ENCODE data around the gene KLF17.
"Not testable (repeated sequence)": the region's sequence is repeated elsewhere in the genome, so short reads cannot be mapped to it uniquely, and the experiment has no call there.

KLF17 gene

DNA sequence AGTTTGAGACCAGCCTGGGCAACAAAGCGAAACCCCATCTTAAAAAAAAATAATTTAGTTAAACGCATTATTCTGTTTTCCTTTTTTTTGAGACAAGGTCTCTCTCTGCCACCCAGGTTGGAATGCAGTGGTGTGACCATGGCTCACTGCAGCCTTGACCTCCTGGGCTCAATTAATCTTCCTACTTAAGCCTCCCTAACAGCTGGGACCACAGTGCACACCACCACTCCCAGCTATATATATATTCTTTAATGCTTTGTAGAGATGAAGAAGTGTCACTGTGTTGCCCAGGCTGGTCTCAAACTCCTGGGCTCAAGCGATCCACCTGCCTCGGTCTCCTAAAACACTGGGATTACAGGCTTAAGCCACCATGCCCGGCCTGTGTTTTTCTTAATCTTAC is 7.7 kb upstream of the KLF17 start:
- no peak for DNase-seq

DNA sequence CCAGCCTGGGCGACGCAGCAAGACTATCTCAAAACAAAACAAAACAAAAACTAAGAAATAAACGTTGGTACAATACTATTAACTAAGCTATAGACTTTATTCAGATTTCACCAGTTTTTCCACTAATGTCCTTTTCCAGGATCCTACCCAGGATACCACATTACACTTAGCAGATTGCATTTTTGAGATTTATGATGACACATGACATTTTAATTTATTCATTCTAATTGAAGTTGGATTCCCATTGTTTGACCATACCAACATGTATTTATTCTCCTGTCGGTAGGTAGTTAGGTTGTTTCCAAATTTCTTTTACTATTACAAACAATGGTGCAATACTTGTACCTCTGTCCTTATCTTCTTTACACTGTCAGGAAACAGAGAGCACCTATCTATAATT is 6.8 kb upstream of the KLF17 start:
- no peak for DNase-seq

DNA sequence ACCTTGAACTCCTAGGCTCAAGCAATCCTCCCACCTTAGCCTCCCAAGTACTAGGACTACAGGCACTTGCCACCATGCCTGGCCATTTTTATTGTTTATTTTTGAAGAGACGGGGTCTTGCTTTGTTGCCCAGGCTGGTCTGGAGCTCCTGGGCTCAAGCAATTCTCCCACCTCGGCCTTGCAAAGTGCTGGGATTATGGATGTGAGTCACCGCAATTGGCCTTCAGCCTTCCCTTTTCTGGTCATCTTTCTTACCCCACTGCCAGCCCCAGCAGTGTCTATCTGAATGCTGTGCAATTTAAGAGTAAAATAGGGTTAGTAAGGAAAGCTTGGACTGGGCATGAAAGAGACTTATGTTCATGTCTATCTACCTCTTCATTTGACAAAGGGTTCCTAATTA is 6.1 kb upstream of the KLF17 start:
- DNase-seq: no peak

DNA sequence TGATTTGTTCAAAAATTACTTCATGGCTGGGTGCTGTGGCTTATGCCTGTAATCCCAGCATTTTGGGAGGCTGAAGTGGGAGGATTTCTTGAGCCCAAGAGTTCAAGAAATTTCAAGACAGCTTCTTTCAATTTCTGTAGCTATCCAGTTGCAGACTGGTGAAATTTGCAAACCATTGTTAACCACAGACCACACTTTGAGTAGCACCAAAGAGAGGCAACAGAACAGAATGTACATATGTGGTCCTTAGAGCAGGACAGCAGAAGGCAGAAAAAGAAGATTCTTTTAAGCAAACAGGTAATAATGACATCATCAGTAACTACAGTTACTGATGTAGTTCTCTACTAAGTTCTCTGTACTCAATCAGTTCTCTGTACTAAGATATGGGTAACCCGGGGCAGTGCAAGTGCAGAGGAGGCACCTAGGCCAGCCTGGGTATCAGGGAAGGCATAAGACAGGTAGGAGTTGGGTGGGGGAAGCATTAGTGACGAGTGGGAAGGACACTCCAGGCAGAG is 5.5 kb upstream of the KLF17 start:
- no peak for DNase-seq

DNA sequence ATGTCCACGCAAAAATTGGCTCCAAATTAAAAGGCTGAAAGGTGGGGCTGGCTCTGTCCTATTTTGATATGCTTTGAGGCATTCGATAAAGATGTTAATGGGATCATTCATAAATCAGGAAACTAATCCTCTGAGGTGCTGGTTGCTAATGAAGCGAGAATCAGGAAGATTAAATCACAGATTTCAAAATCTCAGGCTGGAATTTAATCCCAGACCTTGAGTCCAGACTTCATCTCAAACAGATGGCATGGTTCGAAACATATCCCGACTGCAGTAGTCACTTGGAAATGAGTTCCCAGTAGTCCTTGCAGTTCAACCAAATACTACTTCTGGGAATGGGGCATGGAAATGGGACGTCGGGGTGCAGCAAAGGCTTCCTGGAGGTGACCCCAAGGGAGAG is 4.5 kb upstream of the KLF17 start:
- DNase-seq: no peak

DNA sequence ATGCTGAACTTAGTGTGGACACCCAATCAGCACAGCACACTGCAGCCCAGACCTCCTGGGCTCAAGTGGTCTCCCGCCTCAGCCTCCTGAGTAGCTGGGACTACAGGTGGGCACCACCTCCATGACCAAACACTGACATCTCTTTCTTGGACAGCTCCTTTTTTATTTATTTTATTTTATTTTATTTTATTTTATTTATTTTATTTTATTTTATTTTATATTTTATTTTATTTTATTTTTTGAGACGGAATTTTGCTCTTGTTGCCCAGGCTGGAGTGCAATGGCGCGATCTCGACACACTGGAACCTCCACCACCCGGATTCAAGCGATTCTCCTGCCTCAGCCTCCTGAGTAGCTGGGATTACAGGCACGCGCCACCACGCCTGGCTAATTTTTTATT is 1.3 kb upstream of the KLF17 start:
- DNase-seq: not testable (repeated sequence)

DNA sequence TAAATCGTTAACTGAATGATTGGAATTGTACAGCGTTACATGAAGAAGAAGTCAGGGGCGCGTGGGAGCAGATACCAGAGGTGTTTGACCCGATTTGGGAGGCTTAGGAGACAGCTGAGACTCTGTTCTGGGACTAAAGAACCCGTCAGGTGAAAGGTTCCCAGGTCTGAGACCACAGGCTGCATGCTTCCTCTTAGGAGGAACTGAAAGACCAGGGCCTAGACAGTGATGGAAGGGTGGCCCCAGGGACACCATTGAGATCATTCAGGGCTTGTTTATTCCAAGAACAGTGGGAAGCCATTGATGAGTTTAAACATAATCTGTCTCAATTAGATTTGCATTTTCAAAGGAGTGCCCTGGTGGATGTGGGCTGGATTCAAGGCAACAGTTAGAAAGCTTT is 904 bp downstream of the KLF17 start:
- no peak for DNase-seq

DNA sequence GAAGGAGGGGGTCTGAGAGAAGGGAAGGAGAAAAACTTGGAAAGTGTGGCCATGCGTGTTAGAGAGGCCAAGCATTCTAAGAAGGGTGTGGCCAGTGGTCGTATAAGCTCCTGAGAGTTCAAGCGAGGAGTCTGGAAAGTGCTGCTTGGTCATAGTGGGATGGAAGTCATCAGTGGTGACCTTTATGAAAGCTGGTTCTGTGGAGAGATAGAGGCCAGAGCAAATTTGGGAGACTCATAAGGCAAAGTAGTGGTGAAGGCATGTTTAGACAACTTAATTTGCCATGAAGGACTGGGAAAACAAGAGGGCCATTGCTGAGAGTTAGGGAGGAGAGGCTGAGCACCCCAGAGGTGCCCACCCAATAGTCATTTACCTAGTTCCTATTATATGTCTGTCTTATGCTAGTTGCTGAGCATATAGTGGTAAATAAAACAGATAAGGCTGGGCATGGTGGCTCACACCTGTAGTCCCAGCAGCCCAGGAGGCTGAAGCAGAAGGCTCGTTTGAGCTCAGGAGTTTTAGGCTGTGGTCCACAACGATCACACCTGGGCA is 1.9 kb downstream of the KLF17 start:
- no peak for DNase-seq

DNA sequence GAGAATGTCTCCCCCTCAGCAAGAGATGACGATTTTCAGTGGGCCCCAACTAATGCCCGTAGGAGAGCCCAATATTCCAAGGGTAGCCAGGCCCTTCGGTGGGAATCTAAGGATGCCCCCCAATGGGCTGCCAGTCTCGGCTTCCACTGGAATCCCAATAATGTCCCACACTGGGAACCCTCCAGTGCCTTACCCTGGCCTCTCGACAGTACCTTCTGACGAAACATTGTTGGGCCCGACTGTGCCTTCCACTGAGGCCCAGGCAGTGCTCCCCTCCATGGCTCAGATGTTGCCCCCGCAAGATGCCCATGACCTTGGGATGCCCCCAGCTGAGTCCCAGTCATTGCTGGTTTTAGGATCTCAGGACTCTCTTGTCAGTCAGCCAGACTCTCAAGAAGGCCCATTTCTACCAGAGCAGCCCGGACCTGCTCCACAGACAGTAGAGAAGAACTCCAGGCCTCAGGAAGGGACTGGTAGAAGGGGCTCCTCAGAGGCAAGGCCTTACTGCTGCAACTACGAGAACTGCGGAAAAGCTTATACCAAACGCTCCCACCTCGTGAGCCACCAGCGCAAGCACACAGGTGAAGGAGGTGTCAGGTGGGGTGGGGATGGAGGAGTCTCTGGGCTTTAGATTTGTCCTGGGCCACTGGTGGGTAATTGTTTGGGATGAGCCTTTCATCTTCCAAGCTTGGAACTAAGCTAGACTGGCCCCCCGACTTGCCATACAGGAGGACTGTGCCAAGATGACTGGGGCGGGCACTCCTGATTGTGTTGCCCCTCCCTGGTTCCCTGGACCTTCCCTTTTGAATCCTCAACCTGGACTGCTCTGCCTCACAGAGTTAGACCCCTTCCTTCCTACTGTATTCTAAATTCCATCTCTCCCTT is 11.2 kb downstream of the KLF17 start:
- DNase-seq: no peak

DNA sequence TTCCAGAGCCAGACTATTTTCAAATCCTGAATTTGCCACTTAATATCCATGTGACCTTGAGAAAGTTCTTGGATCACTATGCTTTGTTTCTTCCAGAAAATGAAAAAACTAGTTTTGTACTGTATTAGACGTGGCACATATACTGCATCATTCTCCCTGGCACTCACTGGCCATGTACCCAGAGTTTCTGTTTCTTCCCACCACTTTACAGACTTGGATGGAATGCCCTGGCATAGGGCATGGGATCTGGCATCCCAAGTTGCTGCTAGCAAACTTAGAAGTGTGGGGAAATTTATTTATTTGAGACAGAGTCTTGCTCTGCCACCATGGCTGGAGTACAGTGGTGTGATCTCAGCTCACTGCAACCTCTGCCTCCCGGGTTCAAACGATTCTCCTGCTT is 12.8 kb downstream of the KLF17 start:
- DNase-seq: no peak

DNA sequence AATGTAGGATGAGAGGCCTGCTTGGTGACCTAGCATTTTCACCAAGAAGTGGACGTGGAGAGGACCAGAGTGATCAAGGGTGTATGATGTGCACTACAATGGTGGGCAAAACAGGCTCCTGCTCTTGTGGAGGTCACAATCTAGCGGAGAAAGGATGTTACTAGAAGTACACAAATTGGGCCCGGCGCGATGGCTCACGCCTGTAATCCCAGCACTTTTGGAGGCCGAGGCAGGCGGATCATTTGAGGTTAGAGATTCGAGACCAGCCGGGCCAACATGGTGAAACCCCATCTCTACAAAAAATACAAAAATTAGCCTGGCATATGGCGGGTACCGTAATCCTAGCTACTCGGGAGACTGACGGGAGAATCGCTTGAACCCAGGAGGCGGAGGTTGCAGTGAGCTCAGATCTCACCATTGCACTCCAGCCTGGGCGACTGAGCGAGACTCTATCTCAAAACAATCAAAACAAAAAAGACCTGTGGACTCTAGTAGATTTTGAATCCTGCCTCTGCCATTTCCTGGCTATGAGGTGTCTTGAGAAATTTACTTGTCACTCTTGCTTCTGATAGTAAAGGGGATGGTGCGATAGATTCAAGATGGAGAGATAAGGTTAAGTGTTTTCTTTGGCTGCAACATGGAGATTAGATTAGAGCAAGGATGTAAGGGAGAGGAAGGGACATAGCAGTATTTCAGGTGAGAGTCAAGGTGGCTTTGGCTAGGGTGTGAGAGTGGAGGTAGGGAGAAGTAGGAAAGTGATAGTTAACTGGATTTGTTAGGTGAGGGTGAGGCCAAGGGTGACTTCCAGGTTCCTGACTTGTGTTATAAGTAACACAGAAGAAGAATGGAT is 15.7 kb downstream of the KLF17 start:
- no peak for DNase-seq

DNA sequence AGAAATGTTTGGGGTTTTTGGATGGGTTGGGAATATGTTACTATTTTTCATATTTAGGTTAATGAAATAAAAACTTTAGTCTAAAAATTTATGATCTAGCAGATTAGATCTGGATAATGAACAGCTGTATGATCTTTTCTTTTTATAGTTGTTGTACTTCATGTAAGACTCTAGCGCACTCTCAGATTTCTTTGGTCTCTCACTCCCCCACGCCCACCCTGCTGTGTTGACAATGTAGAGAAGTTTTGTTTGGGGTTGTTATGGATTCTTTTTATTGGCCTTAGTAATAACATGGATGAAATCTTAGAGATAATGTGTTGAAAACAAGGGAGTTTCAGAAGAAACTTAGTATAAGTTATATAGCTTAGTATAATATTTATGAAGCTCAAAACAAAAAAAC is 17.3 kb downstream of the KLF17 start:
- DNase-seq: no peak

DNA sequence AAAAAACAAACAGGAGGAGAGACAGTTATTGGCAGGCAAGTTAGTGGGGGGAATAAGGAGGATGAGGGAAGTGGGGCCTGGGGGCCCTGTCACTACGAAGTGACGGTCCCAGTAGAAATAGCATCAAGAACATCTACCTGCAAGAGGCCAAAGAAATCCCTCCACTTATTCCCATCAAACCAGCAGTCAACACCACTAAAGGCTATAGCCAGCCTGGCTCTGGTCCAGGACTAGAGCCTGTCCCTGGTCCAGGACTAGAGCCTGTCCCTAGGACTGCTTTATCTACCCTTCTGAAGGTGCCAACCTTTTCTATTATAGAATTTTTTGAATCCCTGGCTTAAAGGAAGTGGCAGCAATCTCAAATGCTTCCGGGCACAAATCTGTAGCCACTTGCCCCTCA is 19.6 kb downstream of the KLF17 start:
- DNase-seq: no peak

DNA sequence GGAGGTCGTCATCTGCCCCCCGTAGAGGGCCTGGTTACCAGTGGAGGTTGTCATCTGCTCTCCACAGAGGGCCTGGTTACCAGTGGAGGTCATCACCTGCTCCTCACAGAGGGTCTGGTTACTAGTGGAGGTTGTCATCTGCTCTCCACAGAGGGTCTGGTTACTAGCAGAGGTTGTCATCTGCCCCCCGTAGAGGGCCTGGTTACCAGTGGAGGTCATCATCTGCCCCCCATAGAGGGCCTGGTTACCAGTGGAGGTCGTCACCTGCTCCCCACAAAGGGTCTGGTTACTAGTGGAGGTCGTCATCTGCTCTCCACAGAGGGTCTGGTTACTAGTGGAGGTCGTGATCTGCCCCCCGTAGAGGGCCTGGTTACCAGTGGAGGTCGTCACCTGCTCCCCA is 20.9 kb downstream of the KLF17 start:
- not testable (repeated sequence) for DNase-seq

DNA sequence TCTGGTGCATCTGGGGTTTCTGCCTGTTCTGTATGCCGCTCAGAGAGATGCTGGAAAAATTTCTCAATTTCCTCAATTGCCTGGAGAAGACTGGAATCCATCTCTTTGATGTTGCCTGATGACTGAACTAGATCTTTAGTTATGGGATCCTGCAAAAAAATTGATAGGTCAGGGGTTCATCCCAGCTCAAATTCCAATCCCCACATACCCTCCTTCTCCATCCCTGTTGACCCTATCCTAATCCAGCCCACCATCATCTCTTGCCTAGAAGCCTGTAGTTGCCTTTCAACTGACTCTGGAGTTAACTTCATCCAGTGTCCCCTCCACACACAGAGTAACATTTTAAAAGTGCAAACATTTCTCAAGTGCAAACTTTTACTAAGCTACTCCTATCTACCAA is 22.9 kb downstream of the KLF17 start, which contains the start of gene KLF18:
Gene KLF18 (minus strand): TSS at position 101 of the 400 bp plus-strand sequence. CDS start 0 bp downstream, at position 101.
- no peak for DNase-seq

DNA sequence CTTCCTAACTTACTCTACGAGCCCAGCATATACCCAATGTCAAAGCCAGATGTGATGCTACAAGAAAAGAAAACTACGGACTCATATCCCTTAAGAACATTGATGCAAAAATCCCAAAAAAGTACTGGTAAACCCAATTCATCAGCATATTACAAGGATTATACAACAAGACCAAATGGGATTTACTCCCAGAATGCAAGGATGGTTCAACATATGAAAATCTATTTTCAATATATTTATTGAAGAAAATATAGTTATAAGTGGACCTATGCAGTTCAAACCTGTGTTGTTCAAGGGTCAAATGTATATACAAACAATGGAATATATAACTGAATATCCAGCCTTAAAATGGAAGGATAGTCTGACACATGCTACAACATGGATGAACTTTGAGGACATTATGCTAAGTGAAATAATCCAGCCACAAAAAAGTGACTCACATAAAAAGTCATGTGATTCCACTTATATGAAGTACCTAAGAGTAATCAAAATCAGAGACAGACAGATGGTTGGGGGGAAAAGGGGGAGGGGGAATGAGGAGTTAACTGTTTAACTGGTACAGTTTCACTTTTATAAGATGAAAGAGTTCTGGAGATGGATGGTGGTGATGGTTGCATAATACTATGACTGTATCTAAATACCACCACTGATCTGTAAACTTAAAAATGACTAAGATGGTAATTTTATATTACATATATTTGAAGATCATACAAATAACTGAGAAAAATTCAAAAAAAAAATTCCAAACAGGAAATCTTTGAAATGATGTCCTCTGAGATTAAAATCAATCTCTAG is 26.5 kb downstream of the KLF17 start:
- no peak for DNase-seq

DNA sequence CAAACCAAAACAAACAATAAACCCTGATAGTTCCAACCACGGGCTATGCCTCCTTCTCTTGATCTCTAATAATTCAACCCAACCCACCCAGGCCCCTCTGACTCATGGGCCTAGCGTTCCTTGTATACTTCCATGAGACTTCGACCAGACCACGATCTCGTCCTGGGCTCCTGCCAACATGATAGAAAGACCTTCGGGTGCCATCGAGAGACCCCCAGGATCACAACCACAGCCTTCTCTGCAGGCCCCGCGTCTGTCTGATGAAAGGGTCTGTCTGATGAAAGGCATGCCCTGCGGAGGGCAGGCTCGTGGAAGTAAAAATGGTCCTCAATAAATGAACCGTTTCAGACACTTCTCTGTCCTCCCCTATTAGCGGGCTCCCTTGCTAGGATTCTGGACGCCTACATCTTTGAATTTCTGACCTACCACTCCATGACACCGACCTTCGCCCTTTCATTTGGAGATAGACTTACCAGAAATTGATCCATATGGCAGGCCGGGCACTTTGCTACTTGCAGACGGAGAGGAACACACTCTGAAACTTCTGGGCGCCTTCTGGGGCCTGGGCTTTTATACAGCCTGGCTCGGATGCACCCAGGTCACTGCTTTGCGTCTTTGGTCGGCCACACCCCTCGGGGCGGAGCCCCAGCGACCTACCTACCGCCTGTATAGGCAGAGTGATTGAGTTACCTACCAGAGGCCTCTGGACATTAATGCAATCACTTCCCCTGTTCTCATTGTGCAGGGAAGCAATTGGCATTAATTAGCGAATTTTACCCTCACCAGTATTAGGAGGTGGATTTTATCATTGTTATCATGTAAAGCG is 28.1 kb downstream of the KLF17 start:
- no peak for DNase-seq

DNA sequence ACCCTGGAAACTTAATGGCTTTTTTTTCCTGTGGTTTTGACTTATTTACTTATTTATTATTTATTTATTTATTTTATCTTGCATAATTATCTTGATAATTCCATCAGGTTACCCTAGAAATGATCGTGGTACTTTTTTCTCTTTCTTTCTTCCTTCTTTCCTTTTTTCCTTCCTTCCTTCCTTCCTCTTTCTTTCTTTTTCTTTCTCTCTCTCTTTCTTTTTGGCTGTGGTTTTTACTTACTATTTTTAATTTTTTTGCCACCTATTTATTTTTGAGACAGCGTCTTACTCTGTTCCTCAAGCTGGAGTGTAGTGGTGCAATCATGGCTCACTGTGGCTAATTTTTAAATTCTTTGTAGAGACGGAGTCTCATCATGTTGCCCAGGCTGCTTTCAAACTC is 29.0 kb downstream of the KLF17 start:
- no peak for DNase-seq

DNA sequence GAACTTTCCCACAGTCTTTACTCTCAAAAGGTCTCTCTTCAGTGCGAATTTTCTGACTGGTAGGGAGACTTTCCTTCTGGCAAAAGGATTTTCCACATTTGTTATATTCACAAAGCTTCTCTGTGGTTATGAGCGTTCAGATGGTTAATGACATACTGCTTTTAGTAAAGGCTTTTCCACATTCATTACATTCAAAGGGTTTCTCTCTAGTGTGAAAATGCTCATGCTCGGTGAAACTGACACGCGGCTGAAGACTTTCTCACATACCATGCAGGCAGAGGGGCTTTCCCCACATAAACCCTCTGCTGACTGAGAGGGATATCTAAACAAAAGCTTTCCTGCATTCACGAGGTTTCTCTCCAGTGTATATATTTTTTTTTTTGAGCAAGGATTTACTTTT is 32.7 kb downstream of the KLF17 start:
- no peak for DNase-seq

DNA sequence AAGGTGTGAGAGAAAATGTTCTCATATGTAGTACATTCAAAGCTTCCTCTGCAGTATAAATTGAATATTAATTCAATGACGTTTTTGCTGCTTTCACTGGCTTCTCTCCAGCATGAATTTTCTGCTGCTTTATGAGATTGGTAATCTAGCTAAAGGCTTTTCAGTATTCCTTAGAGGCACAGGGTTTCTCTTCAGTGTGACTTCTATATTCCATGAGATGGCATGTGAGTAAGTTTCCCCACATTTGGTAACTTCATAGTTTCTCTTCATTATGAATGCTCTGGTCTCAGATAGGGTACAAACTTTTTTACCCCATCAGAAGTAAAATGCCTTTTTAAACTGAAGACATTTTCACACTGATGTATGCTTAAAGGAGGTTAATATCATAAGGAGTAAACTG is 33.2 kb downstream of the KLF17 start:
- DNase-seq: no peak

DNA sequence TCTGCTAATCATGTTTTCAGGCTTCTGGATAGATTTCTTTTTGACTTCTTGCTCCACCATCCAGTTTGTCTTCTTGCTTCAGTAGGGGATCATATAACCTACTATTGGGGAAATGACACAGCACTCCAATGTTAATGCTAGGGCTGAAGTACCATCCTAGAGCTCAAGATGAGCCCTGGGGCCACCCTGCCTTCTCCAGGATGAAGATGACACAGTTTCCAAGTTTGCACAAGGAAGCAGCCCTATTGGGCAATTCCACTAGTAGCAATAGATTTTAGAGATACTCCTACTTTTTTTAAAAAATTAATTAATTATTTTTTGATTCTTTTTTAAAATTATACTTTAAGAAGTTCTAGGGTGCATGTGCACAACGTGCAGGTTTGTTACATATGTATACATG is 34.1 kb downstream of the KLF17 start:
- no peak for DNase-seq

DNA sequence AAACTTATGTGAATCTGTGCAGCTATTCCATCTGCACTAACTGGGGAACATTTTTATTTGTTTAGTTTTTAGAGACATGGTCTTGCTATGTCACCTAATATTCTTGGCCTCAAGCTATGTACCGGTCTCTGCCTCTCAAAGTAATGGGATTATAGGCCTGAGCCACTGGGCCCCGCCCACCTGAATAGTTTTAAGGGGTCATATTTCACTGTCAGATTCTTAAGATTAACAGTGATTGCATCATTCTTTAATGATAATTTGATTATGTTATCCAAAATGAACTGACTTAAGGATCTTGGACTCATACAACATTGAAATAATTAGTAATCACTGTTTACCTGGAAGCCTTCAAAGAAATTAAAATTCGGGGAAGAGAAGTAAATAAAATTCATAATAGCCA is 35.4 kb downstream of the KLF17 start:
- no peak for DNase-seq
